ENCODE data around the gene HSD17B11. TPM values are rescaled to one million over a fixed set of nuclear protein-coding genes. Genes with fewer than 3 reads are reported as not detected.
"Not testable (repeated sequence)": the region's sequence is repeated elsewhere in the genome, so short reads cannot be mapped to it uniquely, and the experiment has no call there.

HSD17B11 gene
- total and polyA plus RNA-seq, 2 of the 8 experiments (the other 6 are each of a cell fraction or from before 2014, with no cell fraction given) = 6.0 to 9.0 TPM

DNA sequence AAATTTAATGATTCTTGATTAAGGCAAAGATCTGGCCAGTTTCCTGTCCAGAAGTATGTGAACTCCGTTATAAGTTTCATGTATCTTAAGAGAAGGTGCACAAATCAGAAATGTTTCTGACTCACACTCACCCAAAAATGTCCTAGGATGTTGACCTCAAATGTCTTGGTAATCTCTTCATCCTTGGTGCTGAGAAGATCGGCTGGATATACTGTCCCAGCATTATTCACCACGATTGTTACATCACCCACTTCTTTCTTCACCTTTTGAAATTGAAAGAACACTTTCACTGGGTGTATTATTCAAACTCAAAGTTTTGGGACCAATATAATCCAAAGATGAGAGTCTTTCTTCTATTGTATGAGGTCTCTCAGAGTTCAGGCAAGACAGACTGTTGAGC lies 74.0 kb downstream of the HSD17B11 start:
- no peak overlapping the region for H3K56ac ChIP-seq (replicated peaks; ENCODE audit: insufficient read length, low read depth, low read length)
- DNase-seq (ENCODE audit: low read depth in 1 of 2, low spot score in 2 of 2) (no peak), FAIRE-seq (no peak)
- no peaks in the 10 kb centered on the region for H3K36me3 ChIP-seq (ENCODE audit: control insufficient read depth in 2 of 4, insufficient read depth in 4 of 4, low read length in 3 of 4)
- H4K5ac ChIP-seq (ENCODE audit: insufficient read length, low read depth, low read length) = no peak overlapping the region
- CTCF ChIA-PET (ENCODE audit: partially characterized antibody) = interaction anchor here (0.7 kb wide), 1 partner anchor 150 kb away, joined by 3 read pairs; no protein-coding TSS in a partner anchor
- no peaks in the 10 kb centered on the region for H3K23me2 ChIP-seq (ENCODE audit: low read depth, low read length)
- WGBS, 2 experiments (ENCODE audit: extremely low coverage in 1 of 2, insufficient coverage in 1 of 2, insufficient read length in 1 of 2, insufficient replicate concordance in 2 of 2, low coverage in 1 of 2, low lambda C conversion rate in 2 of 2, missing lambda C conversion rate in 1 of 2) = 92% methylated on average over 3 of the region's 3 CpGs; no CpG with 5 or more reads in 1 of the 2 experiments
- H3K4me1 ChIP-seq (replicated peaks in 1 of 4; ENCODE audit: control insufficient read depth in 3 of 4, insufficient read depth in 4 of 4, low read length in 3 of 4) = no peaks in the 10 kb centered on the region
- H3K79me2 ChIP-seq (ENCODE audit: control insufficient read depth in 1 of 2, insufficient read depth in 2 of 2, low read length in 2 of 2) = no peaks in the 10 kb centered on the region
- no peak overlapping the region for H2BK15ac ChIP-seq (ENCODE audit: low read length)
- no peak overlapping the region for H2BK20ac ChIP-seq (ENCODE audit: low read length)
- H3K27ac ChIP-seq (ENCODE audit: low read depth, low read length) = no peak overlapping the region
- no peaks in the 10 kb centered on the region for H4K20me1 ChIP-seq (replicated peaks in 1 of 2; ENCODE audit: control insufficient read depth in 1 of 2, insufficient read depth in 2 of 2, low read length in 2 of 2)
- no peak overlapping the region for H3K4me2 ChIP-seq (ENCODE audit: insufficient read depth in 1 of 2, low read depth in 2 of 2, low read length in 2 of 2)
- H3K14ac ChIP-seq (ENCODE audit: insufficient read length) = no peak overlapping the region
- H2BK5ac ChIP-seq (ENCODE audit: low read depth, low read length) = no peak overlapping the region
- no peak overlapping the region for H3K4ac ChIP-seq (replicated peaks; ENCODE audit: insufficient read length, low read depth, low read length)
- H2BK12ac ChIP-seq (ENCODE audit: low read depth, low read length) = no peak overlapping the region
- no peak overlapping the region for H2BK120ac ChIP-seq (replicated peaks; ENCODE audit: low read depth, low read length)
- H4K8ac ChIP-seq (ENCODE audit: extremely low read depth, insufficient read depth, low read length) = no peak overlapping the region
- no peak overlapping the region for H3K4me3 ChIP-seq (ENCODE audit: extremely low read depth in 1 of 4, insufficient read depth in 2 of 4, low read depth in 3 of 4, low read length in 4 of 4)
- H3K9me3 ChIP-seq (ENCODE audit: insufficient read depth in 2 of 2, low read depth in 1 of 2, low read length in 1 of 2) = no peaks in the 10 kb centered on the region
- H3K79me1 ChIP-seq (ENCODE audit: low read depth, low read length) = no peaks in the 10 kb centered on the region
- POLR2A ChIA-PET (ENCODE audit: partially characterized antibody) = no interaction called here
- no peak overlapping the region for H3K18ac ChIP-seq (ENCODE audit: extremely low read depth, low read length)
- TF ChIP-seq SIX5 (IDR thresholded peaks at IDR 0.05; ENCODE audit: low read depth, low read length) = no peak
- no peak overlapping the region for H3K23ac ChIP-seq (ENCODE audit: insufficient read length)
- H2AFZ ChIP-seq (ENCODE audit: low read length) = no peak overlapping the region
- H3K27me3 ChIP-seq (replicated peaks in 1 of 4; ENCODE audit: control insufficient read depth in 3 of 4, extremely low read depth in 1 of 4, insufficient read depth in 3 of 4, low read length in 3 of 4) = no peaks in the 10 kb centered on the region
- no peak overlapping the region for H4K91ac ChIP-seq (replicated peaks; ENCODE audit: insufficient read length, low read length)
- H3K9ac ChIP-seq (replicated peaks in 1 of 4; ENCODE audit: extremely low read depth in 1 of 4, low read depth in 3 of 4, low read length in 3 of 4) = no peak overlapping the region
- no peak overlapping the region for H2AK5ac ChIP-seq (ENCODE audit: low read depth, low read length)

DNA sequence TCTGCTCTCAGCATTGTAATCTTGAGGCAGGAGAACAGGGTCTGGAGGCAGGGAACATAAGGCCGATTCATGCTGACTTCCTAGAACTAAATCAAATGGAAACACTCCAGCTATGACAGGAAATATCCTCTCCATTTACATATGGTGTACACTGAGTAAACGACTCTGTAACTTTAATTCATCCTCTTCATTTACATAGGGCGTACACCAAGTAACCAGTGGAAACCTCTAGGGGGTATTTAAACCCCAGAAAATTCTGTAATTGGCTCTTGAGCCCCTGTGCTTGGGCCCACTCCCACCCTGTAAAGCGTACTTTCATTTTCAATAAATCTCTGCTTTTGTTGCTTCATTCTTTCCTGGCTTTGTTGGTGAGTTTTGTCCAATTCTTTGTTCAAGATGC lies 76.0 kb downstream of the HSD17B11 start:
- H3K4me3 ChIP-seq (ENCODE audit: extremely low read depth in 1 of 4, insufficient read depth in 2 of 4, low read depth in 3 of 4, low read length in 4 of 4); H2AK5ac ChIP-seq (ENCODE audit: low read depth, low read length); H3K4me2 ChIP-seq (ENCODE audit: insufficient read depth in 1 of 2, low read depth in 2 of 2, low read length in 2 of 2); CTCF ChIA-PET (ENCODE audit: partially characterized antibody); H2BK120ac ChIP-seq (replicated peaks; ENCODE audit: low read depth, low read length); H2BK15ac ChIP-seq (ENCODE audit: low read length); H3K18ac ChIP-seq (ENCODE audit: extremely low read depth, low read length); H3K79me1 ChIP-seq (ENCODE audit: low read depth, low read length); DNase-seq (ENCODE audit: low read depth in 1 of 2, low spot score in 2 of 2); H3K79me2 ChIP-seq (ENCODE audit: control insufficient read depth in 1 of 2, insufficient read depth in 2 of 2, low read length in 2 of 2); H3K9me3 ChIP-seq (ENCODE audit: insufficient read depth in 2 of 2, low read depth in 1 of 2, low read length in 1 of 2); H3K23ac ChIP-seq (ENCODE audit: insufficient read length); H3K27ac ChIP-seq (ENCODE audit: low read depth, low read length); FAIRE-seq; H2AFZ ChIP-seq (ENCODE audit: low read length); H3K56ac ChIP-seq (replicated peaks; ENCODE audit: insufficient read length, low read depth, low read length); H4K5ac ChIP-seq (ENCODE audit: insufficient read length, low read depth, low read length); H3K27me3 ChIP-seq (replicated peaks in 1 of 4; ENCODE audit: control insufficient read depth in 3 of 4, extremely low read depth in 1 of 4, insufficient read depth in 3 of 4, low read length in 3 of 4); H4K8ac ChIP-seq (ENCODE audit: extremely low read depth, insufficient read depth, low read length); H3K4ac ChIP-seq (replicated peaks; ENCODE audit: insufficient read length, low read depth, low read length); H3K23me2 ChIP-seq (ENCODE audit: low read depth, low read length); H3K36me3 ChIP-seq (ENCODE audit: control insufficient read depth in 2 of 4, insufficient read depth in 4 of 4, low read length in 3 of 4); H4K20me1 ChIP-seq (replicated peaks in 1 of 2; ENCODE audit: control insufficient read depth in 1 of 2, insufficient read depth in 2 of 2, low read length in 2 of 2); H3K4me1 ChIP-seq (replicated peaks in 1 of 4; ENCODE audit: control insufficient read depth in 3 of 4, insufficient read depth in 4 of 4, low read length in 3 of 4); H3K14ac ChIP-seq (ENCODE audit: insufficient read length); H2BK5ac ChIP-seq (ENCODE audit: low read depth, low read length); H4K91ac ChIP-seq (replicated peaks; ENCODE audit: insufficient read length, low read length); H2BK12ac ChIP-seq (ENCODE audit: low read depth, low read length); H3K9ac ChIP-seq (replicated peaks in 1 of 4; ENCODE audit: extremely low read depth in 1 of 4, low read depth in 3 of 4, low read length in 3 of 4); H2BK20ac ChIP-seq (ENCODE audit: low read length); POLR2A ChIA-PET (ENCODE audit: partially characterized antibody): not testable (repeated sequence)
- 83% methylated on average over 4 of the region's 4 CpGs; no CpG with 5 or more reads in 1 of the 2 experiments for WGBS, 2 experiments (ENCODE audit: extremely low coverage in 1 of 2, insufficient coverage in 1 of 2, insufficient read length in 1 of 2, insufficient replicate concordance in 2 of 2, low coverage in 1 of 2, low lambda C conversion rate in 2 of 2, missing lambda C conversion rate in 1 of 2)

All from H1 (cell line).